Fibroblast of the aortic adventitia (primary cell): ENCODE data around the gene TREML1. TPM values are rescaled to one million over a fixed set of nuclear protein-coding genes. Genes with fewer than 3 reads are reported as not detected.

Experiments
- DNase-seq: peaks from one replicate; pipeline ENCODE4 v3.0.0-alpha.2; 2010; ENCODE audit warnings: low read depth
- H3K4me3 ChIP-seq: 2 replicates; pipeline ENCODE4 v1.5.1; 2011; ENCODE audit warnings: low read depth, mild to moderate bottlenecking, control low read depth, low read length, moderate library complexity
- total RNA-seq: library from RNA; depleted of rRNA; stranded (reverse); fragments of >200 nt; gene quantifications from 2 replicates; pipeline ENCODE4 v1.2.3, GENCODE V29; 2012; ENCODE audit warnings: low replicate concordance
- TF ChIP-seq, protein P1 (sequence below): IDR thresholded peaks from 2 replicates; pipeline ENCODE4 v1.5.1; 2011; ENCODE audit warnings: mild to moderate bottlenecking, low read length, control low read depth, inconsistent platforms; ENCODE audit not compliant: insufficient read depth

TREML1 gene
- total RNA-seq, 1 donor = not detected

DNA sequence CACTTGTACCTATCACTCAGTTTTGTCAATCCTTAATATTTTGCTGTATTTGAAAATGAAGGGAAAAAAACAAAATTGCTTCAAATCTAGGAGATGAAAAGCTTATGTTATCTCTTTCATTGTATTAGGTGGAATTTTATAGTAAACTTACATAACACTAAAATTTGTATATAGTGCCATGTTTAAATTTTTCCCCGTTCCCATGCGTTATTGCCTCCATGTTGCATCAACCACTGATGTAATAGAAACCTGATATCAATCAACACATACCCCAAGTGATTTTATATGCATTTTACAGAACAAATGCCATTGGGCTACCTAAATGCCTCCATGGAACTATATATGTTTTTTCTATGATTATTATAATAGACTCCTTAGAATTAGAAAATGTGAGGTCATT lies 23.5 kb upstream of the TREML1 start:
- TF ChIP-seq, protein P1, sequence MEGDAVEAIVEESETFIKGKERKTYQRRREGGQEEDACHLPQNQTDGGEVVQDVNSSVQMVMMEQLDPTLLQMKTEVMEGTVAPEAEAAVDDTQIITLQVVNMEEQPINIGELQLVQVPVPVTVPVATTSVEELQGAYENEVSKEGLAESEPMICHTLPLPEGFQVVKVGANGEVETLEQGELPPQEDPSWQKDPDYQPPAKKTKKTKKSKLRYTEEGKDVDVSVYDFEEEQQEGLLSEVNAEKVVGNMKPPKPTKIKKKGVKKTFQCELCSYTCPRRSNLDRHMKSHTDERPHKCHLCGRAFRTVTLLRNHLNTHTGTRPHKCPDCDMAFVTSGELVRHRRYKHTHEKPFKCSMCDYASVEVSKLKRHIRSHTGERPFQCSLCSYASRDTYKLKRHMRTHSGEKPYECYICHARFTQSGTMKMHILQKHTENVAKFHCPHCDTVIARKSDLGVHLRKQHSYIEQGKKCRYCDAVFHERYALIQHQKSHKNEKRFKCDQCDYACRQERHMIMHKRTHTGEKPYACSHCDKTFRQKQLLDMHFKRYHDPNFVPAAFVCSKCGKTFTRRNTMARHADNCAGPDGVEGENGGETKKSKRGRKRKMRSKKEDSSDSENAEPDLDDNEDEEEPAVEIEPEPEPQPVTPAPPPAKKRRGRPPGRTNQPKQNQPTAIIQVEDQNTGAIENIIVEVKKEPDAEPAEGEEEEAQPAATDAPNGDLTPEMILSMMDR = no peak
- no peak for DNase-seq
- H3K4me3 ChIP-seq = no peak overlapping the region

DNA sequence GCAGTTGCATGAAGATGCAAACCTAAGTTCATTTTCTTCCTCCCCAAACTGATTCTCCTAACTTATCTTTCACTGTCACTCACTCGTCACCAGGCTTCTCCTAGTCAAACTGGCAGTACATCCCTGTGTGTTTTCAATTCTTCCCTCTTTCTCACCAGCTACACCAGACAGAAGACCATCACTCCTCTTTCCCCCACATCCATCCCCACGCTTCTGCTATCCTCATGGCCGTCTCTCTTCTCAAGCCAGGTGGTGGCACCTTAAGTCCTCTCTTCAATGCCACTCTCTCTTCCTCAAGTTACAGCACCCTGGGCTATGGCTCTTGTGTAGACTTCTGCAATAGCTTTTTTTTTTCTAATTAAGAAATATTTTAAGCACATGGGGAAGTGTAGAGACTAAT lies 23.1 kb upstream of the TREML1 start:
- no peak overlapping the region for H3K4me3 ChIP-seq
- TF ChIP-seq, protein P1 = no peak
- no peak for DNase-seq

DNA sequence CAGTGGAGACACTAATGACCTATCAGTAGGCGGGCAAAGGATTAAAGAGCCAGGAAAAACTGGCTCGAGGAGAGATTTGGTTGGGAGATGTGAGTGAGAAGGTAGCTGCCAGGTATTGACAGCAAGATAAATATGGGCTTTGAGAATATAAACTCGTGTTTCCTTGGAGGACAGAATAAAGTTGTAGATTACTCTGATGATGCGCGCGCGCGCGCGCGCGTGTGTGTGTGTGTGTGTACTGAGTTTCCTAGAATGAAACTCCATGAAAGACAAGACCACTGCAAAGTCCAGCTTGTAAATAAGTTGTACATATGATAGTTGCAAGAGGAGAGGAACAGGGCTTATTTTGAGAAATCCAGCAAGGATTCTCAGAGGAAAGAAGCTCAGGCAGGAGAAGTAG lies 22.0 kb upstream of the TREML1 start:
- no peak for DNase-seq
- TF ChIP-seq, protein P1 = no peak
- no peak overlapping the region for H3K4me3 ChIP-seq

- no peak for DNase-seq
- H3K4me3 ChIP-seq = no peak overlapping the region
- TF ChIP-seq, protein P1 = no peak
Measured at GRCh38 chr6:41175084-41175483, 20.9 kb upstream of the TREML1 start.

GRCh38 chr6:41174610-41175009 lies 20.5 kb upstream of the TREML1 start:
- TF ChIP-seq, protein P1 = no peak
- no peak for DNase-seq
- no peak overlapping the region for H3K4me3 ChIP-seq

- H3K4me3 ChIP-seq = no peak overlapping the region
- DNase-seq = no peak
- TF ChIP-seq, protein P1 = no peak
Measured at GRCh38 chr6:41171908-41172307, 17.8 kb upstream of the TREML1 start.

DNA sequence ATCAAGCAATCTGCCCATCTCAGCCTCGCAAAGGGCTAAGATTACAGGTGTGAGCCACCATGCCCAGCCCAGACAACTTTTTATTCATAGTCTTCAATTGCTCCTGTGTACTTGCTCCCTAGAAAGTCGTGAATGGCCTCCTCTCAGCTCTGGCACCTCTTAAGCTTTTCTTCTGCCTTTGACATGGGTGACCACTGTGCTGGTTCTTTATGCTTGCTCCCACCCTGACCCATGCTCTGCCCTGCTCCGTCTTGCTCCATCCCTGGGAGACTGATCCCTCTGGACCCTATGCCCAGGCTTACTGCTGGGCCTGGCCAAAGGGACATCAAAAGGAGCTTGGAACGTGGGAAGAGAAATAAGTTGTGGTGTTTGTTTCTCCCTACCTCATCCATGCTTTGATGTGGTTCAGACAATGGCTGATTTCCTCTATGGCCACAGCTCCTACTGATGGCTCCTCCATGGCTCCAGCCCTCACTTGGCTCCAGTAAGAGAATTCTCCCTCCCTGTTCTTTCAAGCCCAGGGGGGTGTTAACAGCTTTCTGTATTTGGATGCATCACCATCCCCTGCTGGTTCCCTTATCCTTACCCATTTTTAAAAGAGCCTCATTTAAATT lies 16.5 kb upstream of the TREML1 start:
- DNase-seq = no peak
- TF ChIP-seq, protein P1 = no peak
- no peak overlapping the region for H3K4me3 ChIP-seq
